ENCODE data around the gene ASGR1. TPM values are rescaled to one million over a fixed set of nuclear protein-coding genes. Genes with fewer than 3 reads are reported as not detected.

Gene ASGR1
- total RNA-seq, 1 donor from 2014 or later, result 0.60 TPM

Other genes starting within 250 kb of the ASGR1 start
- not detected in 2 replicates for gene ALOX12, start 183.3 kb downstream of the ASGR1 start, total RNA-seq
- 31.4 and 40.3 TPM in 2 replicates for gene RNASEK, start 166.7 kb downstream of the ASGR1 start, total RNA-seq
- under 0.01 and 0.05 TPM in 2 replicates for gene BCL6B, start 156.3 kb downstream of the ASGR1 start, total RNA-seq
- 0.99 and 1.0 TPM in 2 replicates for gene SLC16A13, start 143.4 kb downstream of the ASGR1 start, total RNA-seq
- gene SLC16A11, start 135.3 kb downstream of the ASGR1 start, total RNA-seq, result not detected in 2 replicates
- not detected in 2 replicates for gene CLEC10A, start 99.1 kb downstream of the ASGR1 start, total RNA-seq
- gene ASGR2, start 64.5 kb downstream of the ASGR1 start, total RNA-seq, result not detected in 2 replicates
- 2.1 and 22.2 TPM in 2 replicates for gene DLG4, start 40.5 kb upstream of the ASGR1 start, total RNA-seq
- 307 and 382 TPM in 2 replicates for gene ACADVL, start 40.6 kb upstream of the ASGR1 start, total RNA-seq
- 26.4 and 47.5 TPM in 2 replicates for gene DVL2, start 55.1 kb upstream of the ASGR1 start, total RNA-seq
- 41.2 and 50.7 TPM in 2 replicates for gene PHF23, start 60.1 kb upstream of the ASGR1 start, total RNA-seq
- gene GABARAP, start 63.1 kb upstream of the ASGR1 start, total RNA-seq, result 137 and 148 TPM in 2 replicates
- gene CTDNEP1, start 72.4 kb upstream of the ASGR1 start, total RNA-seq, result 19.4 and 53.9 TPM in 2 replicates
- gene ELP5, start 72.8 kb upstream of the ASGR1 start, total RNA-seq, result 22.1 and 24.8 TPM in 2 replicates
- 25.1 and 306 TPM in 2 replicates for gene CLDN7, start 83.1 kb upstream of the ASGR1 start, total RNA-seq
- gene SLC2A4, start 102.3 kb upstream of the ASGR1 start, total RNA-seq, result 0.30 and 0.35 TPM in 2 replicates
- gene YBX2, start 115.3 kb upstream of the ASGR1 start, total RNA-seq, result 0.45 TPM in 1 of 2 replicates, not detected in the other
- gene EIF5A, start 128.3 kb upstream of the ASGR1 start, total RNA-seq, result 352 and 682 TPM in 2 replicates
- 39.1 and 49.4 TPM in 2 replicates for gene GPS2, start 136.0 kb upstream of the ASGR1 start, total RNA-seq
- gene NEURL4, start 150.0 kb upstream of the ASGR1 start, total RNA-seq, result 21.4 and 27.8 TPM in 2 replicates
- 0.20 and 65.5 TPM in 2 replicates for gene ACAP1, start 157.2 kb upstream of the ASGR1 start, total RNA-seq
- 10.4 and 13.7 TPM in 2 replicates for gene KCTD11, start 172.8 kb upstream of the ASGR1 start, total RNA-seq
- not detected in 2 replicates for gene TMEM95, start 175.8 kb upstream of the ASGR1 start, total RNA-seq
- 3.6 and 8.0 TPM in 2 replicates for gene TNK1, start 201.7 kb upstream of the ASGR1 start, total RNA-seq
- gene PLSCR3, start 215.2 kb upstream of the ASGR1 start, total RNA-seq, result 20.0 and 71.0 TPM in 2 replicates
- gene TMEM256, start 224.7 kb upstream of the ASGR1 start, total RNA-seq, result 35.9 and 143 TPM in 2 replicates
- 2.6 and 17.1 TPM in 2 replicates for gene NLGN2, start 228.5 kb upstream of the ASGR1 start, total RNA-seq
- not detected in 2 replicates for gene SPEM1, start 241.0 kb upstream of the ASGR1 start, total RNA-seq
- not detected in 2 replicates for gene SPEM2, start 246.2 kb upstream of the ASGR1 start, total RNA-seq
- not detected in 2 replicates for gene SPEM3, start 249.5 kb upstream of the ASGR1 start, total RNA-seq